Kasumi-1 (cell line): ENCODE data around the gene SPTA1.
"Not testable (repeated sequence)": the region's sequence is repeated elsewhere in the genome, so short reads cannot be mapped to it uniquely, and the experiment has no call there.

Experiments
- DNase-seq, 2 experiments: peaks; one replicate each; lab custom pipeline; 2025; lab: John Stamatoyannopoulos, UW

SPTA1 gene

GRCh38 chr1:158686111-158687009, at the start of gene SPTA1:
TSS of gene SPTA1 (minus strand) at chr1:158686715. CDS start at chr1:158686517, 198 bp downstream.
- DNase-seq = no peak

GRCh38 chr1:158735848-158736247, 49.3 kb upstream of the SPTA1 start:
- DNase-seq = no peak

- DNase-seq = no peak
Measured at GRCh38 chr1:158732524-158732923, 46.0 kb upstream of the SPTA1 start.

GRCh38 chr1:158731707-158732106, 45.2 kb upstream of the SPTA1 start:
- no peak for DNase-seq

DNA sequence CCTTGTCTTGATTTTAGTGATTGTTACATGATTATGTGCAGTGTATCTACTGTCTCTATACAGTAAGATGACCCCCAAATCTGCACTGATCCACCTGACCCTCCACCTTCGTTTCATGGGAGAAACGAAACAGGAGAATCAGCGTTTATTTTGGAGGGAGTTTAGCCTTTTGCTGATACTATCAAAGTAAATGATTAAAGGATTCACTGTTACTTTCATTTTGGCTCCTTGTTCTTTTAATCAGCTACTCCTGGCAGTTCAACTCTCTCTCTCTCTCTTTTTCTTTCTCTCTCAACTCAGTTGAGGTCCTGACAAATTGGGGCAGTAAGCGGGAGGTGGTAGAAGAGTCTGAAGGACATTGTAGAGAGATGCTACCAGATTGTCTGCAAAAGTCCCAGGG, 43.9 kb upstream of the SPTA1 start:
- no peak for DNase-seq

- no peak for DNase-seq
Measured at GRCh38 chr1:158728510-158729225, 42.2 kb upstream of the SPTA1 start.

DNA sequence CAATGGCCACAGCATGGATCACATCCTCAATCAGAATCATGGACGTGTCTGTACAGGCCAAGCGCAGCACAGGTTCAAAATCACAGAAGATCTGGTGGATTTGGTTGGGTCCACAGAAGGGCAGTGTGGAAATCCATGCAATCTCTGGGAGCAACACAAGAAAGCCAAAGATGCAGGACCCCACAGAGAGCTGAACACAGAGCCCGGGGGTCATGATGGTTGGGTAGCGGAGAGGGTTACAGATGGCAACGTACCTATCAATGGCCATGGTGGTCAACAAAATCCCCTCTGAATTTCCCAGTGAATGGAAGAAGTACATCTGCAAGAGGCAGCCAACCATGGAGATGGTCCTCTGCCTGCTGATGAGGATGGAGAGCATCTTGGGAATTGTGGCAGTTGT, 37.9 kb upstream of the SPTA1 start:
- no peak for DNase-seq

- no peak for DNase-seq
Measured at GRCh38 chr1:158720620-158721019, 34.1 kb upstream of the SPTA1 start, which contains the start of gene OR6K3. TSS of gene OR6K3 (minus strand) at chr1:158720720. CDS start at chr1:158718115, 2,605 bp downstream.

DNA sequence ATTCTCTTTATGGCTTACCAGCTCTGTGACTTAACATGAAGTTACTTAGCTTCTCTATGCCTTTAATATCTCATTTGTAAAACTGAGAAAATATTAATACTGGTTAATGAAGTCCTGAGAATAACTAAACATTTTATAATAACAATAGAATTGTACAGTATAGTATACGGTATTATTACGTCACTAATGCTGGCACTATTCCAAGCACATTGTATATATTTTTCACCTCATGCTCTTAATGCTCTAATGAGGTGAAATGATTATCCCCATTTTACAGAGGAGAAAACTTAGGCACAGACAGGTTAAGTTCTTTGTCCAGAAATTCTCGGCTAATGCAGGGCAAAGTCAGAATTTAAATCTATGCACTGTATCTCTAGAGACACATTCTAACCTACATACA, 33.1 kb upstream of the SPTA1 start:
- no peak for DNase-seq

GRCh38 chr1:158717344-158717743, 30.8 kb upstream of the SPTA1 start:
- no peak for DNase-seq

DNA sequence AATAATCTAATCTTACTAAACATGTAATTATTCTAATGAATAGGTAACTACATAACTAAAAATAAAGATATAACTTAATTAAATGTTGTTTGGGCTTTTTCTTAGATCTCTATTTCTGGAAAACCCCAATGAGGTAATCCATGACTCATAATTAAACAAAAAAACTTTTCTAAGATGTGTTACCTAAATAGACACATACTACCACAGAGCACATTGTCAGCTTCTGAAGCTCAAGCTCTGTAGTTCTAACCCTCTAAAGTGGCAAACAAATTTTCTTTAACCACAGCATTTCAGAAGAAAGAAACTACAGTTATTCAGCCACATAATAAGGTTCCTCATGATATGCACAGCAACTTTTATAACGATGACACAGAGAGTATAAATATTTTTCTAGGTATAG, 29.8 kb upstream of the SPTA1 start:
- DNase-seq = no peak

- DNase-seq = no peak
Measured at GRCh38 chr1:158714754-158715153, 28.2 kb upstream of the SPTA1 start.

DNA sequence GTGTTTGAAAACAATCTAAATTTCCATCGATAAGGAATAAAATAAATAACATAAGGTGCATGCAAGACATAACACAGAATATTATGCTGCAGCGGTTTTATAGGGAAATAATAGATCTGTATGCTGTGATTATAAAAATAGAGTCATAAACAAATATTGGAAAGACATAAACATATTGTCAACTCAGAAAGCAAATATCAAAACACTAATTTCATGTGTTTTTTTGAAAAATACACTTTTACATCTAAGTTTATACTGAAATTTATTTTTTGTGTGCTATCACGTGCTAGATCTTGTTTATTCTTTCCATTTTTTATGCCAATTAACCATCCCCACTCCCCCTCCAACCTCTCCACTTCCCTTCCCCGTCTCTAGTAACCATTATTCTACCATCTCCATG, 24.6 kb upstream of the SPTA1 start:
- no peak for DNase-seq

- no peak for DNase-seq
Measured at GRCh38 chr1:158706096-158706495, 19.6 kb upstream of the SPTA1 start.

- DNase-seq = no peak
Measured at GRCh38 chr1:158700552-158700951, 14.0 kb upstream of the SPTA1 start, which contains the start of gene OR6K2. TSS of gene OR6K2 (minus strand) at chr1:158700652. CDS start at chr1:158700652, 0 bp downstream.

GRCh38 chr1:158694596-158694995, 8.1 kb upstream of the SPTA1 start:
- no peak for DNase-seq

DNA sequence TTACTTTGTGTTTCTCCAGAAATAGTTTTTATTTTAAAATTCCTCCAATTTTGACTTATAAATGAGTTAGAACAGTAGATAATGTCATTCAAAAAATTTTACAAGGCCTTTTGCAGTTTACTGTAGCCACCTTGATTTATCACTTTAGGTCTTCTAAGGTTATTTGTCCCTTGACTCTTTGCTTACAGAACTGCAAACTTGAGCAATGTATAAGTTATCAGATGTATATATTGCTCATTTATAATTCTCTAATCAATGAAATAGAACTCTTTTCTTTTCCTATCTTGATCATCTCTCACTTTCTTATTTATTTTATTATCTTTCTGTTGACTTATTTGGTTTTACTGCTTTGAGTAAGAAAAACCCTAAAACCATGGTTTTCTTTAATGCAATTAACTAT, 5.8 kb upstream of the SPTA1 start:
- no peak for DNase-seq

GRCh38 chr1:158691907-158692306, 5.4 kb upstream of the SPTA1 start:
- no peak for DNase-seq

GRCh38 chr1:158691149-158691548, 4.6 kb upstream of the SPTA1 start:
- DNase-seq = not testable (repeated sequence)

- DNase-seq = no peak
Measured at GRCh38 chr1:158689875-158690274, 3.4 kb upstream of the SPTA1 start.

GRCh38 chr1:158689110-158689509, 2.6 kb upstream of the SPTA1 start:
- no peak for DNase-seq

DNA sequence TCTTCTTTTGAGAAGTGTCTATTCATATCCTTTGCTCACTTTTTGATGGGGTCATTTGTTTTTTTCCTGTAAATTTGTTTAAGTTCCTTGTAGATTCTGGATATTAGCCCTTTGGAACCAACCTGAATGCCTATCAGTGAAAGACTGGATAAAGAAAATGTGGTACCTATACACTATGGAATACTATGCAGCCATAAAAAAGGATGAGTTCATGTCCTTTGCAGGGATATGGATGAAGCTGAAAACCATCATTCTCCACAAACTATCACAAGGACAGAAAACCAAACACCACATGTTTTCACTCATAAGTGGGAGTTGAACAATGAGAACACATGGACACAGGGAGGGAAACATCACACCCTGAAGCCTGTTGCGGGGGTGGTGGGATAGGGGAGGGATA, 1.8 kb upstream of the SPTA1 start:
- DNase-seq = not testable (repeated sequence)

- DNase-seq = no peak
Measured at GRCh38 chr1:158687037-158687436, 522 bp upstream of the SPTA1 start.
